HEK293 (cell line): Measurements from ENCODE around the gene INPP4B.
"Not testable (repeated sequence)": the region's sequence is repeated elsewhere in the genome, so short reads cannot be mapped to it uniquely, and the experiment has no call there.

Source experiments
- GLI2 ChIP-seq: fragments of 450-650 bp; formaldehyde crosslinking; IDR thresholded peaks from 2 replicates; pipeline ENCODE4; 2017; ENCODE audit warnings: missing biosample characterization, missing genetic modification characterization, low read depth, borderline replicate concordance
- KLF9 ChIP-seq: fragments of 450-650 bp; formaldehyde crosslinking; IDR thresholded peaks from 2 replicates; pipeline ENCODE4 v1.5.1; 2016; ENCODE audit warnings: missing biosample characterization, missing genetic modification characterization, low read depth
- SP2 ChIP-seq: fragments of 450-650 bp; formaldehyde crosslinking; IDR thresholded peaks from 2 replicates; pipeline ENCODE4 v1.5.1; 2016; ENCODE audit warnings: missing biosample characterization, missing genetic modification characterization
- ZBTB7A ChIP-seq: fragments of 450-650 bp; formaldehyde crosslinking; IDR thresholded peaks from 2 replicates; pipeline ENCODE4 v1.5.1; 2016; ENCODE audit warnings: low read depth, missing biosample characterization, missing genetic modification characterization
- ZNF280D ChIP-seq: fragments of 450-650 bp; formaldehyde crosslinking; IDR thresholded peaks from 2 replicates; pipeline ENCODE4 v1.5.1; 2016; ENCODE audit warnings: missing biosample characterization, missing genetic modification characterization
- ZNF302 ChIP-seq: fragments of 450-650 bp; formaldehyde crosslinking; IDR thresholded peaks from 2 replicates; pipeline ENCODE4 v1.5.1; 2016; ENCODE audit warnings: missing biosample characterization, missing genetic modification characterization, low read depth
- ZNF473 ChIP-seq: fragments of 450-650 bp; formaldehyde crosslinking; IDR thresholded peaks from 2 replicates; pipeline ENCODE4 v1.5.1; 2017; ENCODE audit warnings: missing biosample characterization, missing genetic modification characterization
- ZNF600 ChIP-seq: fragments of 450-650 bp; formaldehyde crosslinking; IDR thresholded peaks from 2 replicates; pipeline ENCODE4 v1.5.1; 2016; ENCODE audit warnings: missing biosample characterization, missing genetic modification characterization

- TF ChIP-seq GLI2 (tag by site-specific recombination); ZNF473; KLF9 (tag by site-specific recombination); ZNF600; ZNF302 (tag by site-specific recombination); SP2; ZBTB7A (tag by site-specific recombination); ZNF280D (tag by site-specific recombination): not testable (repeated sequence)
These were observed 779.5 kb downstream of the INPP4B start for GRCh38 chr4:142066562-142066961.
